SH-SY5Y (cell line): ENCODE data around the gene RAB30.

Experiments
- GATA2 ChIP-seq: IDR thresholded peaks from 2 replicates; pipeline ENCODE4 v1.6.1; 2011; ENCODE audit warnings: mild to moderate bottlenecking, low read depth, low read length
- GATA3 ChIP-seq: IDR thresholded peaks from 2 replicates; pipeline ENCODE4 v1.6.1; 2011; ENCODE audit warnings: low read depth, mild to moderate bottlenecking, low read length, moderate library complexity

Gene RAB30

GRCh38 chr11:83060965-83061364 lies 10.7 kb downstream of the RAB30 start:
- TF ChIP-seq GATA2: no peak

- TF ChIP-seq GATA3 (no peak), GATA2 (no peak)
Measured at GRCh38 chr11:83057721-83058120, 14.0 kb downstream of the RAB30 start.

- TF ChIP-seq GATA2 (no peak), GATA3 (no peak)
Measured at GRCh38 chr11:83056611-83057010, 15.1 kb downstream of the RAB30 start.

- no peak for TF ChIP-seq GATA2
- TF ChIP-seq GATA3: no peak
Measured at GRCh38 chr11:83056204-83056603, 15.5 kb downstream of the RAB30 start.

GRCh38 chr11:83054904-83055380 lies 16.8 kb downstream of the RAB30 start:
- no peak for TF ChIP-seq GATA3
- TF ChIP-seq GATA2: no peak

GRCh38 chr11:83054001-83054400 lies 17.7 kb downstream of the RAB30 start:
- TF ChIP-seq GATA3: no peak
- TF ChIP-seq GATA2: no peak

GRCh38 chr11:83051760-83052671 lies 19.7 kb downstream of the RAB30 start:
- no peak for TF ChIP-seq GATA2
- no peak for TF ChIP-seq GATA3

GRCh38 chr11:83047515-83048225 lies 24.0 kb downstream of the RAB30 start:
- TF ChIP-seq GATA3 (no peak), GATA2 (no peak)

GRCh38 chr11:83046621-83047172 lies 25.0 kb downstream of the RAB30 start:
- TF ChIP-seq GATA3 (no peak), GATA2 (no peak)

GRCh38 chr11:83044958-83045712 lies 26.6 kb downstream of the RAB30 start:
- no peak for TF ChIP-seq GATA2
- no peak for TF ChIP-seq GATA3

GRCh38 chr11:83042964-83043711 lies 28.6 kb downstream of the RAB30 start:
- peak; percentile 62 for TF ChIP-seq GATA3
- peak; percentile 40; the same call in 1 of the 2 replicates for TF ChIP-seq GATA2

GRCh38 chr11:83041126-83041525 lies 30.6 kb downstream of the RAB30 start:
- TF ChIP-seq GATA2 (no peak), GATA3 (no peak)

GRCh38 chr11:83039566-83039965 lies 32.1 kb downstream of the RAB30 start:
- TF ChIP-seq GATA3 (no peak), GATA2 (no peak)

- TF ChIP-seq GATA3: no peak
- no peak for TF ChIP-seq GATA2
Measured at GRCh38 chr11:83037877-83038276, 33.8 kb downstream of the RAB30 start.

GRCh38 chr11:83036701-83037100 lies 35.0 kb downstream of the RAB30 start:
- TF ChIP-seq GATA2 (no peak), GATA3 (no peak)
